OCI-LY3 (cell line): ENCODE results near the gene SECTM1.

Experiments used
- CTCF ChIP-seq: fragments of 200-600, 300-600 bp; sonication (generic); IDR thresholded peaks from 2 replicates; pipeline ENCODE4 v1.5.1; 2014; ENCODE audit warnings: antibody characterized with exemption, low read length, low read depth
- EZH2phosphoT487 ChIP-seq: fragments of 200-600 bp; shearing (Covaris generic); IDR thresholded peaks from 2 replicates; pipeline ENCODE4 v1.6.1; 2018; ENCODE audit warnings: antibody characterized with exemption, mixed run types, low read depth

- TF ChIP-seq CTCF, result no peak
- no peak for TF ChIP-seq EZH2phosphoT487
Measured at GRCh38 chr17:82370471-82371332, 37.1 kb upstream of the SECTM1 start.
